Measurements from ENCODE around the gene FAM124A.

Gene FAM124A

GRCh38 chr13:51244637-51245405 lies 22.6 kb downstream of the FAM124A start:
- Mint-ChIP-seq H3K4me1 (no peaks in the 10 kb centered on the region), H3K4me3 (no peak overlapping the region), H3K27ac (no peak overlapping the region), H3K36me3 (no peaks in the 10 kb centered on the region), H3K27me3 (peaks cover 29% of the 10 kb centered on the region), H3K9me3 (no peaks in the 10 kb centered on the region)
- ATAC-seq: peak; percentile 56

- Mint-ChIP-seq H3K27ac (no peak overlapping the region), H3K36me3 (no peaks in the 10 kb centered on the region), H3K27me3 (peaks cover 29% of the 10 kb centered on the region), H3K4me1 (no peaks in the 10 kb centered on the region), H3K4me3 (no peak overlapping the region), H3K9me3 (no peaks in the 10 kb centered on the region)
- ATAC-seq: no peak
Observed at GRCh38 chr13:51245583-51245982, 23.4 kb downstream of the FAM124A start.

DNA sequence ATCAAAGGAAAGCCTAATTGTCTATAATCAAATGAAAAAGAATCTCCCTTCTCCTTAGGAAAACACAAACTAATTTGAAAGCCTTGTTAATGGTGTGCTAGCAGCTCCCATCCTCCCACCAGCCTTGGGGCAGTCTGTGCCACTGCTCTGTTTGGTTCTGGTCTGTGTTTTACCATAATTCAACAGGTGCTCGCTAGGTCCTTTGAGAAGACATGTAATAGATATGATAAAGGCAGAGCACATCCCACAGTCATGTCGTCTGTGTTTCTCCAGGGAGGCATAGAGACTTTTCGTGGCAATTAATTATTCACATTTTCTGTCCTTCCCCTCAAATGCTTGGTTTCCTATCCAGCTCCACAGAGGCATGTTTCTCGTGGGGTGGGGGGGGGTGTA lies 23.8 kb downstream of the FAM124A start:
- Mint-ChIP-seq H3K36me3 (no peaks in the 10 kb centered on the region), H3K4me3 (no peak overlapping the region), H3K27ac (no peak overlapping the region), H3K27me3 (peaks cover 29% of the 10 kb centered on the region), H3K9me3 (no peaks in the 10 kb centered on the region), H3K4me1 (no peaks in the 10 kb centered on the region)
- no peak for ATAC-seq

- no peak overlapping the region for H3K27ac Mint-ChIP-seq
- no peaks in the 10 kb centered on the region for H3K36me3 Mint-ChIP-seq
- no peaks in the 10 kb centered on the region for H3K4me1 Mint-ChIP-seq
- H3K4me3 Mint-ChIP-seq: no peak overlapping the region
- ATAC-seq: no peak
- no peaks in the 10 kb centered on the region for H3K9me3 Mint-ChIP-seq
- peaks cover 29% of the 10 kb centered on the region for H3K27me3 Mint-ChIP-seq
Observed at GRCh38 chr13:51246418-51247277, 24.4 kb downstream of the FAM124A start.

GRCh38 chr13:51249255-51249654 lies 27.1 kb downstream of the FAM124A start:
- Mint-ChIP-seq H3K4me3 (no peak overlapping the region), H3K36me3 (peaks cover 5% of the 10 kb centered on the region)
- ATAC-seq: no peak

DNA sequence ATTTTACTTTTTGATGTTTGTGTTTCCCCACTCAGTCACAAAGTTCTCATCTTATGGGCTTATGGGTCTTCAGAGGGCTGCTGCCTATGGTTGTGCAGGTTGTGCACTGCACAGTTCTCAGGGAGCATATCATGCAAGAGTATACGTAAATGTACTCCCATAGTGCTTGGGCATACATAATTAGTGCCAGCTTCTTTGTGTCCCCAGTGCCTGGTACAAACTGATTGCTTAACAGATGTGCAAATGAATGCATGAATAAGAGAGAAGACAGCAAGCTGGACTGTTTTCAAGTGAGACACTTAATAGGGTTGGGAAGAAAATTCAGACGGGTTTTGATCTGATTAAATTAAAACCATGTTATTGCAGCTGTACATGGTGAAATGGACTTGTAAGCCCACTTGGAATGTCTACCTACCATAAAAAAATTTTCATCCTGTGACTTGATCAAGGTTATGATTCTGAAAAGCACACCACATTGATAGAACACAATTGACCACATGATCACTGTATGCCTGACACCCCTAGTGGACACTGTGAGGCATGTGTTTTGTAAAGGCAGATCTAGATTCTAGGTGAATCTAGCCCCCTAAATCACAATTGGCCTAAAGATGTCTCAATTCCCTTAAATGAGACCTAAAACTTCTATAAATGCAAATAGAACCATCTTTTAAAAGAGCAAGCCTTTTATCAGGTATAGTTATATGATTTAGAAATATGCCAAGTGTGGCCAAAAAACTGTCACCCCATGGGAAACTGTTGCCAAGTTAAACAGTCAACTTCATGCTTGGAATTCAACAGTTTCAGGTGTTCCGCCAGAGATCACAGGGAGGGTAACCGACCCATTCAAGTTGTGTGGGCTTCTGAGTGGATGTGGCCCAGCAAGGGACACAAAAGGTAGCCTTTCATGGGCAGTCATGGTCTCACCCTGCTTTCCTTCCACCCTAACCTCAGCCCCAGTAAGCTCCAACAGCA lies 27.9 kb downstream of the FAM124A start:
- Mint-ChIP-seq H3K27ac (no peak overlapping the region), H3K4me1 (peaks cover 19% of the 10 kb centered on the region), H3K4me3 (no peak overlapping the region), H3K27me3 (peaks cover 22% of the 10 kb centered on the region), H3K36me3 (peaks cover 5% of the 10 kb centered on the region), H3K9me3 (no peaks in the 10 kb centered on the region)
- ATAC-seq: no peak

More at GRCh38 chr13:51249255-51249654, 27.1 kb downstream of the FAM124A start:
- H3K9me3 Mint-ChIP-seq: no peaks in the 10 kb centered on the region
- H3K27ac Mint-ChIP-seq: no peak overlapping the region
- peaks cover 29% of the 10 kb centered on the region for H3K27me3 Mint-ChIP-seq
- H3K4me1 Mint-ChIP-seq: peaks cover 18% of the 10 kb centered on the region

GRCh38 chr13:51251480-51251879 lies 29.3 kb downstream of the FAM124A start:
- no peak for ATAC-seq
- Mint-ChIP-seq H3K27me3 (peaks cover 14% of the 10 kb centered on the region), H3K27ac (no peak overlapping the region), H3K9me3 (no peaks in the 10 kb centered on the region), H3K4me1 (peaks cover 19% of the 10 kb centered on the region), H3K36me3 (peaks cover 5% of the 10 kb centered on the region), H3K4me3 (no peak overlapping the region)

DNA sequence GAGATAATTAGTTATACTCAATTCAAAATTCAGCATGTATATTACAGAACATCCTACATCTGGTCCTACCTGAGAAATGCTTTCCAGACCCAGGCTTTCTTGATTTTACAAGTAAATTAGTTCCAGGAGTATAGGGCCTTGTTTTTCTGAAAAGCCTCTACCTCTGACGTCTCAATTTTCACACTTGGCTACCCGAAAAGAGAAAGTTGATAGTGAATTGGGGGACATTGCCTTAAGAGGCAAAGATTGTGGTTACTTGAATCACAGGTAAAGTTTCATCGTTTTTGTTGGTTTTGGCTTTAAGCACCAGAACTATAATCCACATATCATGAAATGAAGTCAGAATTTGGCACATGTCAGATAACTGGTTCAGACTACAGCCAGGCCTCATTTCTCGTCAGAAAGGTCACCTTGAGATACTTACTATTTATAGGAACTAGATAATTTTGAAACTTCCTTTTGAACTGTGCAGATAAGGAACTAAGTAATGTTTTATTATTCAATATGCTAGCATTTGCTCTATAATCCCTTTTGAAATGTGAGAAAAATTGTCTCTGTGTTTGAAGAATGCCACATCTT lies 30.8 kb downstream of the FAM124A start:
- Mint-ChIP-seq H3K27ac (peak overlapping the region; percentile 85), H3K4me3 (peak overlapping the region; percentile 2), H3K27me3 (no peaks in the 10 kb centered on the region), H3K9me3 (no peaks in the 10 kb centered on the region), H3K4me1 (peaks cover 19% of the 10 kb centered on the region), H3K36me3 (peaks cover 5% of the 10 kb centered on the region)
- ATAC-seq: peak; percentile 77

DNA sequence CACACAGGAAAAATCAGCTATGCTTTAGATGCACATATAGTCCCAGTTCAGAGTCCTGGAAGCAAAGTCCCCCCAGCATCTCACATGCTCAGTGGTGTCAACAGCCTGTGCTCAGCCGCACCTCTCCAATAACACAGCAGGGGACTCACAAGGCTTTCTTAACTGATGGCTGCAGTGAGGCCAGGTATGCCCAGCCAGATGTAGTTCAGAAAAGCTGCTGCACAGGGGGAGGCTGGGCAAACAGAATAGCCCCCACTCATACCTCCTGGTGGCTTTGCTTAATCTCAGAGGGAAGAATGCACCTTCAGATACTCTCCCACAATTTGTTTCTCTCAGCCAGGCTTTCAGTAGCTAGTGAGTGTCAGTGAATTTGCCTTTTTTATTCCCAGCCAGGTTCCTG lies 33.4 kb downstream of the FAM124A start:
- peaks cover 19% of the 10 kb centered on the region for H3K4me1 Mint-ChIP-seq
- H3K27ac Mint-ChIP-seq: no peak overlapping the region
- H3K36me3 Mint-ChIP-seq: peaks cover 5% of the 10 kb centered on the region
- no peaks in the 10 kb centered on the region for H3K9me3 Mint-ChIP-seq
- H3K4me3 Mint-ChIP-seq: no peak overlapping the region
- peaks cover 9% of the 10 kb centered on the region for H3K27me3 Mint-ChIP-seq
- no peak for ATAC-seq

DNA sequence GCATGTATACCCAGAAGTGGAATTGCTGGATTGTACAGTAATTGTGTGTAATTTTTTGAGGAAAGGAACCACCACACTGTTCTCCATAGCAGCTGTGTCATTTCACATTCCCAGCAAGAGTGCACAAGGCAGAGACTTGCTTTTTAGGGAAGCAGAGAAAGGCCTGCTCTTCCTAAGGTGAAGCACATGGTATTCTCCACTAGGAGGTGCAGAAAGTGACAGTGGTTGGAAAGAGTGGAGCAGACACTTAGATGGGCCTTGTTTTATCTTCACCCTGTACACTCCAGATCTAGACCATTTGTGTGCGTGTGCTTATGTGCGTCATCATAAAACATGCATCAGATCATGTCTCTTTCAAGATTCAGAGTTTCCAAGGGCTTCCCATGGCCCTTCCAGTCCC lies 35.0 kb downstream of the FAM124A start:
- peaks cover 22% of the 10 kb centered on the region for H3K27me3 Mint-ChIP-seq
- H3K4me1 Mint-ChIP-seq: peaks cover 19% of the 10 kb centered on the region
- H3K27ac Mint-ChIP-seq: no peak overlapping the region

GRCh38 chr13:51258612-51259548 lies 36.7 kb downstream of the FAM124A start:
- Mint-ChIP-seq H3K27ac (no peak overlapping the region), H3K4me3 (no peak overlapping the region), H3K36me3 (no peaks in the 10 kb centered on the region), H3K9me3 (no peaks in the 10 kb centered on the region), H3K4me1 (peaks cover 5% of the 10 kb centered on the region), H3K27me3 (peaks cover 22% of the 10 kb centered on the region)
- no peak for ATAC-seq

More for the DNA sequence above, 35.0 kb downstream of the FAM124A start:
- no peaks in the 10 kb centered on the region for H3K36me3 Mint-ChIP-seq
- H3K4me3 Mint-ChIP-seq: no peak overlapping the region
- no peak for ATAC-seq
- no peaks in the 10 kb centered on the region for H3K9me3 Mint-ChIP-seq

DNA sequence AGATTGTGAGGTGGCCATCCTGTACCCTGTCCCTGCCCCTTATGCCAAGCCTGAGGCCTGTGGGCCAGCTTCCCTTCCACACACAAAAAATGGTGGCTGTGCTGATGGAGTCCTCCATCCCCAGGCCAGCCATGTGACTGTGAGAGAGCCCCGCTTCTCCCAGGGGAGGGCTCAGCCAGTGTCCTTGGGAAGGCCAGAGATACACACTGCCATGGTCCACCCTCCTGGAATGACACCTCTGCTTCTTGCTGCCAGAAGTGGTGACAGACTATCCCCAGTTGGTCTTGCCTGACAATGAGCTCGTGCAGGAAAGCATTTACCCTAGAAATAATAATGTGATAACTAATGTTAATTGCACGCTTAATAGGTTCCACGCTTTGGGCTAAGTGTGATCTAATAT lies 38.0 kb downstream of the FAM124A start:
- H3K27me3 Mint-ChIP-seq: peaks cover 22% of the 10 kb centered on the region

DNA sequence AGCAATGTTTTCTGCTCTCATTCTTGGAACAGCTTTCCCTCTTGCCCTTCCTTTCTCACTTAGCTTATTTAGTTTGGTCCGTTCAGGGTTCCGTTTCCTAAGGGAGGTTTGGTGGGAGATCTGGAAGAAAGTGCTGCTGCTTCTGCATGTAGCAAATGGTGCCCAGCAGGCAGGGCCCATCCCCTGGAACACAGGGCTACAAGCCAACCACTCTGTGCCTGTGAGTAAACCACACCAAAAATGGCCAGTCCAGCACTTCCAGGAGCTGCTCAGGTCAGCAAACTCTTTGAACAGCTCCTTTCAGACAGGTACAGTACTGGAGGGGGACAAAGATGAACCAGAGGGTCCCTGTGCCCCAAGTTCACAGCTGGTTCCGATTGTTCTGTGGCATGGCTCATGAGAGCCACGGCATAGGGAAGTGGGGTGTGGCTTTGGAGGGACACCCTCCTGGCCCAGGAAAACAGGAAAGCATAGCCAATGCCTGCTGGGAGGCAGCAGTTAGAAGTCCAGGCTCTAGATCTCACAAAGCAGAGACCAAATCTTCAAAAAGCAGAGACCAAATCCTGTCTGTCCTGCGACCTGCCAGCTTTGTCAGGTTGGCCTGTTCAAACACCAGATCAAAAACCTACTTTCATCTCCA lies 39.5 kb downstream of the FAM124A start:
- no peaks in the 10 kb centered on the region for H3K36me3 Mint-ChIP-seq
- ATAC-seq: no peak
- no peak overlapping the region for H3K4me3 Mint-ChIP-seq
- no peak overlapping the region for H3K27ac Mint-ChIP-seq
- no peaks in the 10 kb centered on the region for H3K4me1 Mint-ChIP-seq
- H3K9me3 Mint-ChIP-seq: no peaks in the 10 kb centered on the region
- H3K27me3 Mint-ChIP-seq: peaks cover 22% of the 10 kb centered on the region

More for the DNA sequence above, 38.0 kb downstream of the FAM124A start:
- no peak for ATAC-seq
- Mint-ChIP-seq H3K4me3 (no peak overlapping the region), H3K4me1 (no peaks in the 10 kb centered on the region), H3K36me3 (no peaks in the 10 kb centered on the region), H3K27ac (no peak overlapping the region), H3K9me3 (no peaks in the 10 kb centered on the region)

Data from stimulated activated memory B cell treated with anti-CD40 and anti-IgM and Interleukin-4, amounts not matched to agents 10 μg/mL and 1 μg/mL and 100 μg/mL, for 72 hours (primary cell).